ENCODE data around the gene OSBPL2.

OSBPL2 gene

DNA sequence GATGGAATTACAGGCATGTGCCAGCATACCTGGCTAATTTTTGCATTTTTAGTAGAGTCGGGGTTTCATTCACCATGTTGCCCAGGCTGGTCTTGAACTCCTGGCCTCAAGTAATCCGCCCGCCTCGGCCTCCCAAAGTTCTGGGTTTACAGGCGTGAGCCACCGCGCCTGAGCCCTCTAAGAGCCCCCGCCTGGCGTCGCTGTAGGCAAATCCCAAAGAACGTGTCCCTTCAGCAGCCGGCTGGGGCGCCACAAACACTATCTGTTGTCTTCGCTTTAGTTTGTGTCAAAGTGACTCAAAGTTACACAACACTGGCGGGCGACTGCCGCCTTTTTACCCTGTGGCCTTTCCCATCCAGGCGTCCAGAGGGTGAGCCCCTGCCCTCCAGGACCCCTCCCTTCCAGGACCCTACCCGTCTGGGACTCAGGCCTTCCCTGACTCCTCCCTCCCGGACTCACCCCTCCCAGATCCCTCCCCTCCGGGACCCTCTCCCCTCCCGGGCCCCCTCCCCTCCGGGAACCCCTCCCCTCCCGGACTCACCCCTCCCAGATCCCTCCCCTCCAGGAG, 63.5 kb downstream of the OSBPL2 start:
- peak; percentile 93 for DNase-seq (ENCODE audit: low read depth)

DNA sequence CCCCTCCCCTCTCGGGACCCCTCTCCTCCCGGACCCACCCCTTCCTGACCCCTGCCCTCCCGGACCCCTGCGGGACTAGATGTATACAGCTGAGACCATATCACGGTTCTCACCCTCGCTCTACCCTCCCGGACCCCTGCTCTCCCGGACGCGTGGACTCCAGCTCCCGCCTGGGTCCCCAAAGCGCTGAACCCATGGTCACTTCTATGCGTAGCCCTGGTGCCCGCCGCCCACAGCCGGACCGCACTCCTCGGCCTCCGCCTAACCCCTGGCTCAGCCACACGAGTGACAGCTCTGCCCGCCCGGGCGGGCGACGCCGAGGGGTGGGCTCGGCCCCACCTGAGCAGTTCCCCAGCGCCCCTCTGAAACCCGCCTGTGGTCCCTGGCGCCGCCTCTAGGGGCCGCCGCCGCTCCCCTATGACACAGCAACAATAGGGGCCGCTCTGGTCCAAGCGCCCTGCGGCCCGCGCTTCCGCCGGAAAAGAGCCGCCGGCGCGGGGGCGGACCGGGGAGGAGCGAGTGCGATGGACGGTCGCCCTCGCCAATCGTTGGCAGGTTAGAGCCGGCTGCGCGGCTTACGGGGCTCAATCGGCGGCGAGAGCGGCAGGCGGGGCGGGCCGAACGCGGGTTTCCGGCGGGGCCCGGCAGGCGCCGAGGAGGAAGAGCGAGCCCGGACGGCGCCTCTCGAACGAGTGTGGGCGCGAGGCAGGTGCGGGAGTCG, 64.2 kb downstream of the OSBPL2 start, which contains the start of gene ADRM1:
Gene ADRM1, plus strand, starts transcription at position 657 of the 721 bp plus-strand sequence. CDS start 572 bp downstream, outside the sequence.
- peak; percentile 96 for DNase-seq (ENCODE audit: low read depth)

GRCh38 chr20:62303062-62303339, 64.7 kb downstream of the OSBPL2 start:
- DNase-seq (ENCODE audit: low read depth) = no peak

DNA sequence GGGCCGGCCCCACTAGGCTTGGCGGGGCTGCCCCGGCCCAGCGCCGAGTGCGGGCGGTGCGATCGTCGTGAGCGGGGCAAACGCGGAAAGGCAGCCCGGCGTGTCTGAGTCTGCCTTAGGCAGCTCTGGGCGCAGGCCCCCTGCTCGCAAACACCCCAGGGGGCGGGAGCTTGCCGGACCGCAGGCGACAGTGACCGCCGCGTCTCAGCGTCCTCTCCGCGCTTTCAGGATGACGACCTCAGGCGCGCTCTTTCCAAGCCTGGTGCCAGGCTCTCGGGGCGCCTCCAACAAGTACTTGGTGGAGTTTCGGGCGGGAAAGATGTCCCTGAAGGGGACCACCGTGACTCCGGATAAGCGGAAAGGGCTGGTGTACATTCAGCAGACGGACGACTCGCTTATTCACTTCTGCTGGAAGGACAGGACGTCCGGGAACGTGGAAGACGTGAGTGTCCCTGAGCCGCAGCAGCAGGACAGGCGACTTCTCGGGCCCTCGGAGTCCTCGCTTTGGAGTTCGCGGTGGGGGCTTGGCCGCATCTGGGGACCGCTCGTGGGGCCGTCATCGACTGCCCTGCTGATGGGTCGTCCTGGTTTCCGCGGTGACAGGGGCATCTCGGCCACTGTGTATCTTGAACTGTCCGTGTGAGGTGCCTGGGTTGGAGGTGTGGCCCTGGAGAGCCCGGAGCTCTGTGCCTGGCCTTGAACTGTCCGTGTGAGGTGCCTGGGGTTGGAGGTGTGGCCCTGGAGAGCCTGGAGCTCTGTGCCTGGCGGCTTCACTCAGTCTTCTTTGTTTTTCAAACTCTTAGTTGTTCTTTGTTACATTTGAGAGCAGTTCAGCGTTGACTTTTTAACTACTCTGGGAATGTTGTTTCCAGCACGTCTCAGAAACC, 65.3 kb downstream of the OSBPL2 start:
- DNase-seq (ENCODE audit: low read depth) = peak; percentile 25

GRCh38 chr20:62304331-62305148, 66.2 kb downstream of the OSBPL2 start:
- DNase-seq (ENCODE audit: low read depth) = no peak

DNA sequence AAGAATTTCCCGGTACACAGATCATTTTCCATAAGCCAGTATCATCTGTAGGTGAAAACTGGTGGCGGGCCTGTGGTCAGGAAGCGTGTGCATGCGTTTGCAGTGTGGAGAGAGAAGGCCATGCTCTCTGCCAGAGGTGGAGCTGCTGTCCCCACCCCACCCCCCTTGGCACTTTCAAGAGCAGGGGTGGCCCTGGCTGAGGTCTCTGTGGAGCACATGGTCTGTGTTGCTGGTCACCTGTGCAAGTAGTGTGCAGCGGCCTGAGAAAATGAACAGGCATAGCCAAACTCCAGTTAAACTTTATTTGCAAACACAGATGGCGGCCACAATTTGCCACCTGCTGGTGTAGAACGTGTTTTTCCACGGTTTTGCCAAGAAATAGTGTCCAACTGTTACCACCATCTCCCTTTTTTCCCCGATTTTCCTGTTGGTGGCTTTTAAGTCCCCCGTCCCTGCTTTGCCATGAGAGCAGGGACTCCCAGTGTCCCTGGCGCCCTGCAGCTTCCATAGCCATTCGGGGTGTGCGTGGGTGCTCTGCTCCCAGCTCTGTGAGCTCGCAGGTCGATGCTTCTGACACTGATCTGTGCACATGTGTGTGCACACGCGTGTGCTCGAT, 66.9 kb downstream of the OSBPL2 start:
- DNase-seq (ENCODE audit: low read depth) = peak; percentile 8

GRCh38 chr20:62305765-62306413, 67.6 kb downstream of the OSBPL2 start:
- no peak for DNase-seq (ENCODE audit: low read depth)

DNA sequence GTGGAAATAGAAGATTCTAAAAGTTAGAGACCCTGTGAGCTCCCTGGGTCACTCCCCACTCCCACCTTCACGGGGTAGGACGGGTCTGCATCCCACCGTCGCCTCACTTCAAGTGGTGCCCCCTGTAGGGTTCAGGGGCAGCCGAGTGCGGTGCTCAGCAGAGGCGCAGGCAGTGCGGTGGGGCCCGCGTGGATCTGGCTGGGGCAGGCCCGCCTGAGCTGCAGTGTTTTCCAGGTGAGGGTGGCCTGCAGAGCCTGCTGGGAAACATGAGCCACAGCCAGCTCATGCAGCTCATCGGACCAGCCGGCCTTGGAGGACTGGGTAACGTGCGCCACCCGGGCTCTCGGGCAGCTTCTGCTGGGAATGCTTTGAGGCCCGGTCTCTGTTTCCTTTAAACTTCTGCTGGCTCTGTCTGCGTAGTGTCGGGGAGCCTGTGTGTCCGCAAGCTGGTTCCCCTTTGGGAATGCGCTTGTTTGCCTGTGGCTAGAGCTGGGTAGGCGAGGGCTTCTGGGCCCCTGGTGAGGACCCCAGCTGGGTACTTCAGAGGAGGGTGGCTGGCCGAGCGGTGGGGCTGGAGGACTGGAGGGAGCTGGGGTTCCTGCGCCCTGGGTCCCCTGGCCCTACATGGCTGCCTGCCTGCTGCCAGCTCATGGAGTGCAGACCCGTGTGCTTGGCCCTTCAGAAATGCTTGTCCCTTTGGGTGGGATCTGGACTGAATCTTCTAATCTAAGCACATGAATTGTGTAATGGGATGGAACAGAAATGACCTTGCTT, 68.3 kb downstream of the OSBPL2 start:
- DNase-seq (ENCODE audit: low read depth) = no peak

DNA sequence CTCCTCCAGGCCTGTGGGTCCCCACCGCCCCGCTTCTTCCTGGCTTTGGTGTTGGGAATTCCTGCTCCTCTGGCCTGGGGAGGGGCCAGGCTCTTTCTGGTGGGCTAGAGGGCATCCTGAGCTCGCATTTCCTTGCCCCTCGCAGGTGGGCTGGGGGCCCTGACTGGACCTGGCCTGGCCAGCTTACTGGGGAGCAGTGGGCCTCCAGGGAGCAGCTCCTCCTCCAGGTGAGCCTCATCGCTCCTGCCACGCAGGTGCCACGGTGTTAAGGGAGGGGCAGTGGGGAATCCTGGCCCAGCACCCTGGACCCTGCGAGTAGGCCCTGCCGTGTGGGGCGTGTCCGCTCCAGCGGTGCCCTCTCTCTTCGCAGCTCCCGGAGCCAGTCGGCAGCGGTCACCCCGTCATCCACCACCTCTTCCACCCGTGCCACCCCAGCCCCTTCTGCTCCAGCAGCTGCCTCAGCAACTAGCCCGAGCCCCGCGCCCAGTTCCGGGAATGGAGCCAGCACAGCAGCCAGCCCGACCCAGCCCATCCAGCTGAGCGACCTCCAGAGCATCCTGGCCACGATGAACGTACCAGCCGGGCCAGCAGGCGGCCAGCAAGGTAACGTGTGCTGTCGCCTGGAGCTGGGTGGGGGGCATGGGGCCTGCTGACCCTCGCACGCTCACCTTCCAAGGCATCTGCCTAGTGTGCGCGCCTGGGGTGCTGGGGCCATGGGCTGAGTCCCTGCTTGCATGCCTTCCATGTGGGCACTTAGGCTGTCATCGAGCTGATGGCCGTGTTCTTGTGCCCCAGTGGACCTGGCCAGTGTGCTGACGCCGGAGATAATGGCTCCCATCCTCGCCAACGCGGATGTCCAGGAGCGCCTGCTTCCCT, 69.1 kb downstream of the OSBPL2 start:
- no peak for DNase-seq (ENCODE audit: low read depth)

GRCh38 chr20:62308102-62308822, 69.9 kb downstream of the OSBPL2 start:
- DNase-seq (ENCODE audit: low read depth) = no peak

GRCh38 chr20:62309198-62309944, 71.0 kb downstream of the OSBPL2 start:
- no peak for DNase-seq (ENCODE audit: low read depth)

- no peak for DNase-seq (ENCODE audit: low read depth)
These were observed 71.8 kb downstream of the OSBPL2 start for GRCh38 chr20:62309947-62310756.

DNA sequence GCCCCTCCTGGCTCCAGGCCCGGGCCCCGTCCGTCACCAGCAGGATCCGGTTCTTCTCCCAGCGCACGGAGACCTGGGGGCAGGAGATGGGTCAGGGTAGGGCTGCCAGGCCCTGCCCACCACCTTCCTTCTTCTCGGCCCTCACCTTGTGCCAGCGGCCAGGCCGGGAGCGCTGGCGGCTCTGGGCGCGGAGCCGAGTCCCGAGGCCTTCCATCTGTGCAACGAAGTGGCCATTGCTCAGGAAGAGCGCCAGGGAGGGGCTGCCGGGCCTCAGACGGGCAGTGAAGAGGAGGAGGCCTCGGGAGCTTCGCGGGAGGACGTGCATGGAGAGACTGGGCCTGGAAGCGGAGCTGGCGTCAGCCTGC, 72.4 kb downstream of the OSBPL2 start:
- DNase-seq (ENCODE audit: low read depth) = no peak

DNA sequence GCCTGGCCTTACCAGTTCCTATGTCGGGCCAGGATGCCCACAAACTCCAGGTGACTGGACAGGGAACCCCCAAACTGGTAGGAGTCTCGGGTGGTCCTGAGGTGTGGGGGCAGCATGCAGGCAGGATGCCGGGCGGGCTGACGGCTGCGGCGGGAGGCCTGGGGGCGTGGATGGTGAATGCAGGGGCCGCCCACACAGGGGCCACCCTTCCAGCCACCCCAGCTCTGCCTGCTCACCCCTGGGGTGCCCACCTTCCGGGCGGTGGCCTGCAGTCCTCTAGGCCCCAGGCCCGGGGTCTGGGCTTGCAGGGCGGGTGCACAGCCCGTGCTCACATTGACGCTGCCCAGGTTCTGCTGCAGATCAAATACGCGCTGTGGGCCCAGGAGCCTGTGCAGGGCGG, 72.8 kb downstream of the OSBPL2 start:
- DNase-seq (ENCODE audit: low read depth) = no peak

DNA sequence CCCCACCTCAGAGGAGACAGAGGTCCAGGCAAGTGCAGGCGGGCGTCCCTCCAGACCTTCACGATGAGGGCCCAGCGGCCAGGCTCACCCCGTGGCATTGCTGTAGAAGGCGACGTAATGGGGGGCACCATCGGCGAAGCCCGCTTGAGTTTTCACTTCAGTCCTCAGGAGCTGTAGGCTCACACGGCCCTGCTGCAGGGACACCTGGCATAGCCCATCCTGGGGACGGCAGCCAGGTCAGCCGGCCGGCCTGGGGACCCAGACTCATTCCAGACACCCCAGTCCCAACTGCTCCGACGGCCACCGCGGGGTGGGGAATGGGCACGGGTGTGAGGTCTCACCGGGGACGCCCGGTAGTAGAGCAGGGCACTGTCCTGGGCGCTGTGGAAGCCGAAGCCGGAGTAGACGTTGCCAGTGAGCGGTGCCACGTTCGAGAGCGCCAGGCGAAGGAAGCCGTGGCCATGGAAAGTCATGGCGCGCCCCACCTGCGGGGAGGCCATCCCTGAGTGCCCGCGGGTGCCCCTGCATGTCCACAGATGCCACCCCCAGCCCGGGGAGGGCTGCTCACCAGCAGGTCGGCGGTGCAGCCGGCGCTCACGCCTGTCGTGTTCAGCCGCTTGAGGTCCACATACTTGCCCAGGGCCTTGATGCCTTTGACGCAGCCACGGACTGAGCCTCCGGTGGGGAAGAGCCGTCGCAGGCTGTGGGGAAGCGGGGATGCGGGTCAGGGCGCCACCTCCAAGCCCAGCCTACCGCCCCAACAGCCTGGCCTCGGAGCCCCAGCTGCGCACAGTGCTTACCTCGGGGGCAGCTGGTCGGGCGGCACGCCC, 73.7 kb downstream of the OSBPL2 start:
- no peak for DNase-seq (ENCODE audit: low read depth)

GRCh38 chr20:62312662-62312977, 74.3 kb downstream of the OSBPL2 start:
- DNase-seq (ENCODE audit: low read depth) = no peak

DNA sequence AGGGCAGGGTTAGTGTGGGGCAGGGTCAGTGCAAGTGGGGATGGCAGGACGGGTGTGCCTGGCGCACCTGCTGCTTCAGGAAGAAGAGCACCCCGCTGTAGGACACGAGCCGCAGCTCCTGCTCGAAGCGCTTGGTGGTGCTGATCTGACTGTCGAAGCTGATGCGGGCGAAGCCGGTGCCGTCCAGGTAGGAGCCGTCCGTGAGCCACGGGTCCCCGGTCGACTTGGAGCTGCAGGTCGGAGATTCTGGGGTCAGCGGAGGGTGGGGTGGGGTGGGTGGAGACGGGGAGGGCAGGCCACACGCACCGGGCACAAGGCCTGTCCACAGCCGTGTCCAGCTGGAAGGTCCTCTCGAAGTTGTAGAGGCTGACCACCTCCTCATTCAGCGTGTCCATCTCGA, 74.7 kb downstream of the OSBPL2 start:
- DNase-seq (ENCODE audit: low read depth) = no peak
